SK-N-DZ (cell line): Measurements from ENCODE around the gene C19orf38.
"Not testable (repeated sequence)": the region's sequence is repeated elsewhere in the genome, so short reads cannot be mapped to it uniquely, and the experiment has no call there.

Experiments
- DNase-seq: peaks from one replicate; pipeline ENCODE4 v3.0.0-alpha.2; 2015; ENCODE audit warnings: low spot score

C19orf38 gene

GRCh38 chr19:10872546-10873107 lies 24.4 kb downstream of the C19orf38 start:
- DNase-seq: no peak

- DNase-seq: no peak
Observed at GRCh38 chr19:10874024-10874423, 25.8 kb downstream of the C19orf38 start.

GRCh38 chr19:10876459-10877240 lies 28.4 kb downstream of the C19orf38 start:
- DNase-seq: no peak

- DNase-seq: not testable (repeated sequence)
Observed at GRCh38 chr19:10877608-10878007, 29.4 kb downstream of the C19orf38 start.

GRCh38 chr19:10878253-10878652 lies 30.0 kb downstream of the C19orf38 start:
- DNase-seq: no peak

- peak; percentile 4 for DNase-seq
Observed at GRCh38 chr19:10881403-10882107, 33.3 kb downstream of the C19orf38 start.

GRCh38 chr19:10882108-10882457 lies 33.9 kb downstream of the C19orf38 start:
- DNase-seq: no peak

- DNase-seq: no peak
Observed at GRCh38 chr19:10884274-10884673, 36.1 kb downstream of the C19orf38 start.

GRCh38 chr19:10885201-10886169 lies 37.3 kb downstream of the C19orf38 start:
- DNase-seq: no peak

- no peak for DNase-seq
Observed at GRCh38 chr19:10887616-10888367, 39.6 kb downstream of the C19orf38 start.

- no peak for DNase-seq
Observed at GRCh38 chr19:10888421-10888866, 40.2 kb downstream of the C19orf38 start.

GRCh38 chr19:10889880-10890279 lies 41.7 kb downstream of the C19orf38 start:
- DNase-seq: no peak

- no peak for DNase-seq
Observed at GRCh38 chr19:10891405-10892086, 43.3 kb downstream of the C19orf38 start.

GRCh38 chr19:10892256-10892655 lies 44.0 kb downstream of the C19orf38 start:
- no peak for DNase-seq

- no peak for DNase-seq
Observed at GRCh38 chr19:10894911-10895213, 46.6 kb downstream of the C19orf38 start.

GRCh38 chr19:10895363-10895762 lies 47.1 kb downstream of the C19orf38 start:
- DNase-seq: no peak

GRCh38 chr19:10895920-10896319 lies 47.7 kb downstream of the C19orf38 start:
- no peak for DNase-seq

GRCh38 chr19:10896851-10897526 lies 48.8 kb downstream of the C19orf38 start:
- DNase-seq: no peak

GRCh38 chr19:10898633-10899032 lies 50.4 kb downstream of the C19orf38 start:
- DNase-seq: no peak

GRCh38 chr19:10899151-10899653 lies 51.0 kb downstream of the C19orf38 start:
- no peak for DNase-seq
